Measurements from ENCODE around the gene FLVCR2.
A peak's percentile ranks its signal among the peaks of the same experiment; 100 is the strongest.

FLVCR2 gene

GRCh38 chr14:75628816-75629215, 50.4 kb downstream of the FLVCR2 start:
- peaks cover 32% of the 10 kb centered on the region for H3K4me1 ChIP-seq (ENCODE audit: control insufficient read depth, insufficient read depth, low read length)
- no peaks in the 10 kb centered on the region for H3K27me3 ChIP-seq (ENCODE audit: control insufficient read depth, insufficient read depth, low read length)
- no peaks in the 10 kb centered on the region for H3K36me3 ChIP-seq (ENCODE audit: control insufficient read depth, insufficient read depth, low read length)
- no peak overlapping the region for H3K9ac ChIP-seq (ENCODE audit: low read length)
- no peaks in the 10 kb centered on the region for H3K9me3 ChIP-seq (ENCODE audit: control insufficient read depth, insufficient read depth, low read depth, low read length)
- H3K27ac ChIP-seq (ENCODE audit: low read depth, low read length), result no peak overlapping the region
- H3K4me3 ChIP-seq (ENCODE audit: low read depth, low read length), result no peak overlapping the region

DNA sequence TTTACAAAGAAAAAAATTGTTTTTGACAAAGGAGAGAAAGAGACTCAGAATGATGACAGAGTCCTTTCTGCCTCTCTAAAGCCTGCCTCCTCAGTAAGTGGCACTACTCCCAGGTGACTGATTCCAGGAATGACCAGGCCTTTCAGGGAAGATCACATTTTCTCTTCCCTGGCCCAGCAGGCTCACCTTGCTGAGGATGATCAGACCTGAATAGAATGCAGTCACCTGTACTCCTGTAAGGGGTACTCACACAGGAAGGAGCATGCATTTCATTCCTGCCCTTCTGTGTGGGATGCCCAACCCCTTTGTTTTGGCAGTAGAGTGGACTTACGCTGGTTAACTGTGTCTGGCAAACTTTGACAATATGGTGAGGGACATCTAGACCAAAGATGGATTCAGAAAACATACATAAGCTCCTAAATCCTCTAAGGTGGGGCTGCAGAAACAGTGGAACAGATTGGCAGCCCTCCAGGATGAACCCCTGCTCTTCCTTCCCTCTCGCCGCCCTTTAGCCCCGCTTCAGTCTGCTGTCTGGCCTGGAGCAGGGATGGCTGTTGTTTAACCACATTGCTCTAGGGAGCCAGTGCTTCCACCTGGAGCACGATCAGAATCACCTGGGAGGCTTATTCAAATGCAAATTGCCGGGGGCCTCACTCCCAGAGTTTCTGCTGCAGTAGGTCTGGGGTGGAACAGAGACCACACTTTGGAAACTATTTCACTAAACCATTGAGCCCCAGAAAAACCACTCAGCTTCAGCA, 52.5 kb downstream of the FLVCR2 start:
- H3K27ac ChIP-seq (ENCODE audit: low read depth, low read length), result peak overlapping the region; percentile 82

GRCh38 chr14:75631453-75631831, 53.0 kb downstream of the FLVCR2 start:
- H3K27me3 ChIP-seq (ENCODE audit: control insufficient read depth, insufficient read depth, low read length), result no peaks in the 10 kb centered on the region
- no peaks in the 10 kb centered on the region for H3K36me3 ChIP-seq (ENCODE audit: control insufficient read depth, insufficient read depth, low read length)
- no peaks in the 10 kb centered on the region for H3K9me3 ChIP-seq (ENCODE audit: control insufficient read depth, insufficient read depth, low read depth, low read length)
- peak overlapping the region; percentile 82 for H3K27ac ChIP-seq (ENCODE audit: low read depth, low read length)
- H3K4me1 ChIP-seq (ENCODE audit: control insufficient read depth, insufficient read depth, low read length), result peaks cover 38% of the 10 kb centered on the region
- H3K9ac ChIP-seq (ENCODE audit: low read length), result peak overlapping the region; percentile 67
- H3K4me3 ChIP-seq (ENCODE audit: low read depth, low read length), result peak overlapping the region; percentile 32

More for the DNA sequence above, 52.5 kb downstream of the FLVCR2 start:
- Histone ChIP-seq H3K9me3 (ENCODE audit: control insufficient read depth, insufficient read depth, low read depth, low read length) (no peaks in the 10 kb centered on the region), H3K9ac (ENCODE audit: low read length) (peak overlapping the region; percentile 67), H3K4me3 (ENCODE audit: low read depth, low read length) (peak overlapping the region; percentile 36), H3K27me3 (ENCODE audit: control insufficient read depth, insufficient read depth, low read length) (no peaks in the 10 kb centered on the region), H3K36me3 (ENCODE audit: control insufficient read depth, insufficient read depth, low read length) (no peaks in the 10 kb centered on the region), H3K4me1 (ENCODE audit: control insufficient read depth, insufficient read depth, low read length) (peaks cover 32% of the 10 kb centered on the region)

DNA sequence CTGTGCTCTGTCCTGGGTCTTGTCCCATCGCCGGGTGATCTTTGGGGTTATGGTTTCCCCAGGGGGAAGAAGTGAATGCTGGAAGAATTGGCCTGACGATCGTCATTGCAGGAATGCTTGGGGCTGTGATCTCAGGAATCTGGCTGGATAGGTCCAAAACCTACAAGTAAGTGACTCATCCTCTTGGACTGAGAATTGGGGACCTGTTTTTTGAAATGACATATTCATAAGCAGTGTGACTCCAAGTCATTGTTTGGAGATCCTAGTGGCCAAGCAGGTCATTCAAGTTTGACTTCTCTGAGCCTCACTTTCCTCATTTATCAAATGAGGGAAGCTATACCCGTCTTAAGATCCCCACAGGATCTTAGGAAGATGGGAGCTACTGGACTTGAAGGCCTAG, 56.4 kb downstream of the FLVCR2 start:
- no peak overlapping the region for H3K4me3 ChIP-seq (ENCODE audit: low read depth, low read length)
- H3K27ac ChIP-seq (ENCODE audit: low read depth, low read length), result no peak overlapping the region
- H3K4me1 ChIP-seq (ENCODE audit: control insufficient read depth, insufficient read depth, low read length), result peaks cover 33% of the 10 kb centered on the region
- H3K9me3 ChIP-seq (ENCODE audit: control insufficient read depth, insufficient read depth, low read depth, low read length), result no peaks in the 10 kb centered on the region
- no peaks in the 10 kb centered on the region for H3K36me3 ChIP-seq (ENCODE audit: control insufficient read depth, insufficient read depth, low read length)
- H3K27me3 ChIP-seq (ENCODE audit: control insufficient read depth, insufficient read depth, low read length), result no peaks in the 10 kb centered on the region
- no peak overlapping the region for H3K9ac ChIP-seq (ENCODE audit: low read length)

GRCh38 chr14:75636100-75636692, 57.8 kb downstream of the FLVCR2 start:
- no peaks in the 10 kb centered on the region for H3K36me3 ChIP-seq (ENCODE audit: control insufficient read depth, insufficient read depth, low read length)

GRCh38 chr14:75640876-75641275, 62.5 kb downstream of the FLVCR2 start:
- Histone ChIP-seq H3K4me1 (ENCODE audit: control insufficient read depth, insufficient read depth, low read length) (peaks cover 7% of the 10 kb centered on the region), H3K4me3 (ENCODE audit: low read depth, low read length) (no peak overlapping the region), H3K27ac (ENCODE audit: low read depth, low read length) (no peak overlapping the region), H3K36me3 (ENCODE audit: control insufficient read depth, insufficient read depth, low read length) (0 out of 2 replicates have a peak, but pooled peaks cover 4% of the 10 kb centered on the region), H3K27me3 (ENCODE audit: control insufficient read depth, insufficient read depth, low read length) (no peaks in the 10 kb centered on the region), H3K9me3 (ENCODE audit: control insufficient read depth, insufficient read depth, low read depth, low read length) (no peaks in the 10 kb centered on the region), H3K9ac (ENCODE audit: low read length) (no peak overlapping the region)

More at GRCh38 chr14:75636100-75636692, 57.8 kb downstream of the FLVCR2 start:
- Histone ChIP-seq H3K4me1 (ENCODE audit: control insufficient read depth, insufficient read depth, low read length) (peaks cover 21% of the 10 kb centered on the region), H3K9ac (ENCODE audit: low read length) (no peak overlapping the region), H3K4me3 (ENCODE audit: low read depth, low read length) (no peak overlapping the region), H3K27ac (ENCODE audit: low read depth, low read length) (no peak overlapping the region), H3K27me3 (ENCODE audit: control insufficient read depth, insufficient read depth, low read length) (no peaks in the 10 kb centered on the region), H3K9me3 (ENCODE audit: control insufficient read depth, insufficient read depth, low read depth, low read length) (no peaks in the 10 kb centered on the region)

- Histone ChIP-seq H3K27me3 (ENCODE audit: control insufficient read depth, insufficient read depth, low read length) (no peaks in the 10 kb centered on the region), H3K36me3 (ENCODE audit: control insufficient read depth, insufficient read depth, low read length) (peaks cover 15% of the 10 kb centered on the region), H3K27ac (ENCODE audit: low read depth, low read length) (no peak overlapping the region), H3K9ac (ENCODE audit: low read length) (no peak overlapping the region), H3K4me1 (ENCODE audit: control insufficient read depth, insufficient read depth, low read length) (peaks cover 3% of the 10 kb centered on the region; the same call in 1 of the 2 replicates), H3K9me3 (ENCODE audit: control insufficient read depth, insufficient read depth, low read depth, low read length) (no peaks in the 10 kb centered on the region), H3K4me3 (ENCODE audit: low read depth, low read length) (no peak overlapping the region)
These were observed 65.6 kb downstream of the FLVCR2 start for GRCh38 chr14:75643985-75644384.

DNA sequence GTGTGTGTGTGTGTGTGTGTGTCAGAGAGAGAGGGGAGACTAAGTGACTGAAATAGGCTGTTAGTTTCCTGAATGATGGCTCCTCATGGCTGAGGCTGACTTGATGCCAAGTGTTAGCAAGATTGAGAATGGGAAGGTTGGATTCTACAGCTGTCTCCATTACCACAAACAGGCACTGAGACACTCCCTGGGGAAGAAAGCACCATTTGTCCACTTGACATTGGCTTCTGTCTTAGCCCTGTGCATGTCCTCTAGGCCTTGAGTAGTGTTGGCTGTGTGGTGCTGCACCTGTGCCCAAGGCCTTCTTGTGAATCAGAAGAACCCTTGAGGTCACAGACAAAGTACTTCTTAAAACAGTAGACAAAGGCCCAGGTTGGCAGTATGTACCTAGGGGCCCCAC, 66.6 kb downstream of the FLVCR2 start:
- no peaks in the 10 kb centered on the region for H3K9me3 ChIP-seq (ENCODE audit: control insufficient read depth, insufficient read depth, low read depth, low read length)
- no peak overlapping the region for H3K27ac ChIP-seq (ENCODE audit: low read depth, low read length)
- no peak overlapping the region for H3K9ac ChIP-seq (ENCODE audit: low read length)
- no peaks in the 10 kb centered on the region for H3K27me3 ChIP-seq (ENCODE audit: control insufficient read depth, insufficient read depth, low read length)
- no peak overlapping the region for H3K4me3 ChIP-seq (ENCODE audit: low read depth, low read length)
- H3K4me1 ChIP-seq (ENCODE audit: control insufficient read depth, insufficient read depth, low read length), result peaks cover 3% of the 10 kb centered on the region; the same call in 1 of the 2 replicates
- peaks cover 26% of the 10 kb centered on the region for H3K36me3 ChIP-seq (ENCODE audit: control insufficient read depth, insufficient read depth, low read length)

GRCh38 chr14:75646762-75647161, 68.3 kb downstream of the FLVCR2 start:
- Histone ChIP-seq H3K4me1 (ENCODE audit: control insufficient read depth, insufficient read depth, low read length) (peaks cover 3% of the 10 kb centered on the region; the same call in 1 of the 2 replicates), H3K9me3 (ENCODE audit: control insufficient read depth, insufficient read depth, low read depth, low read length) (no peaks in the 10 kb centered on the region), H3K4me3 (ENCODE audit: low read depth, low read length) (no peak overlapping the region), H3K36me3 (ENCODE audit: control insufficient read depth, insufficient read depth, low read length) (peaks cover 43% of the 10 kb centered on the region), H3K9ac (ENCODE audit: low read length) (no peak overlapping the region), H3K27ac (ENCODE audit: low read depth, low read length) (no peak overlapping the region), H3K27me3 (ENCODE audit: control insufficient read depth, insufficient read depth, low read length) (no peaks in the 10 kb centered on the region)

GRCh38 chr14:75647640-75648039, 69.2 kb downstream of the FLVCR2 start:
- no peak overlapping the region for H3K9ac ChIP-seq (ENCODE audit: low read length)
- H3K9me3 ChIP-seq (ENCODE audit: control insufficient read depth, insufficient read depth, low read depth, low read length), result no peaks in the 10 kb centered on the region
- no peak overlapping the region for H3K27ac ChIP-seq (ENCODE audit: low read depth, low read length)
- H3K4me1 ChIP-seq (ENCODE audit: control insufficient read depth, insufficient read depth, low read length), result peaks cover 3% of the 10 kb centered on the region; the same call in 1 of the 2 replicates
- H3K36me3 ChIP-seq (ENCODE audit: control insufficient read depth, insufficient read depth, low read length), result peaks cover 49% of the 10 kb centered on the region
- H3K4me3 ChIP-seq (ENCODE audit: low read depth, low read length), result no peak overlapping the region
- no peaks in the 10 kb centered on the region for H3K27me3 ChIP-seq (ENCODE audit: control insufficient read depth, insufficient read depth, low read length)

- Histone ChIP-seq H3K9me3 (ENCODE audit: control insufficient read depth, insufficient read depth, low read depth, low read length) (no peaks in the 10 kb centered on the region), H3K4me1 (ENCODE audit: control insufficient read depth, insufficient read depth, low read length) (peaks cover 3% of the 10 kb centered on the region; the same call in 1 of the 2 replicates), H3K9ac (ENCODE audit: low read length) (no peak overlapping the region), H3K27me3 (ENCODE audit: control insufficient read depth, insufficient read depth, low read length) (no peaks in the 10 kb centered on the region), H3K27ac (ENCODE audit: low read depth, low read length) (no peak overlapping the region), H3K36me3 (ENCODE audit: control insufficient read depth, insufficient read depth, low read length) (peaks cover 53% of the 10 kb centered on the region), H3K4me3 (ENCODE audit: low read depth, low read length) (no peak overlapping the region)
These were observed 69.8 kb downstream of the FLVCR2 start for GRCh38 chr14:75648066-75648838.

Data from HUES6 (cell line).